Measurements from ENCODE around the gene PRDM16. TPM values are rescaled to one million over a fixed set of nuclear protein-coding genes. Genes with fewer than 3 reads are reported as not detected.

Gene PRDM16
- 1 to 10 TPM; 4.7 to 5.6 TPM for total RNA-seq
- 2.1 TPM for polyA plus RNA-seq (ENCODE audit: insufficient read depth, low read depth, low replicate concordance)
- long read RNA-seq, donor 1 = 0 reads
- long read RNA-seq, donor 2 = 0 reads

DNA sequence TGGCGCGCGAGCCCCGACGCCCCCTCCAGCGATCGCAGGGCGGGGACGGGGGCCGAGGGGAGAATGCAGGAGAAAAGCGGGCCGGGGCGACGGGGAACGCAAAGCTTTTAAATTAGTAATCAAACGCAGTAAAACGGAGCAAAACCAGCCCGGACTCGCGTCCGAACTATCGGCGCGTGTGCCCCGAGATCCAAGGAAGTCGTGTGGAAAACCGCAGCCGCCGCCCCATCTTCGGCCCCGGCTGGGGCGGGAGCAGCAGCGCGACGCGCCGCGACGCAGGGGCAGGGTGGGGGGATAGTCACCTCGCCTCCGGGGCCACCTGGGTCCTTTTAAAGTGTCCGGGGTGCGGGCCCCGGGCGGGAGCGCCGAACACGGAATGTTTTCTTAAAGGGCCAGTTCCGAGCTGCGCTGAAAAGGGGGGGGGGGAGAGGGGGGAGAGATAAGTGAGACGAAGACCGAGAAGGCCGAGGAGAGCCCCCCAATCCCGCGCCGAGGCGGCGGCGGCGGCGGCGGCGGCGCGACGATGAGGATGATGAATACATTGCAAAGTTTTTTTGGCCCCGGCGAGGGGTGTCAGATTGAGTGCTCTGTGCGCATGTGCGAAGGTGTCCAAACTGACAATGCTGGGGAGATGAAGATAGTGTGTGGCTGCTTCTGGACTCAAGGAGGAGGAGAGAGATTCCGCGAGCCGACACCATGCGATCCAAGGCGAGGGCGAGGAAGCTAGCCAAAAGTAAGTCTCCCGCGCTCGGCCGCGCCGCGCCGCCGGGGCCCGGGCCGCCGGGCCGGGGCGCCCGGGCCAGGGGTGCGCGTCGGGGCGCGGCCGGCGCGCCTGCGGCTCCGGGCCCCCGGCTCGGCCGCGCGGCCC, at the start of gene PRDM16:
Gene PRDM16 (plus strand): TSS at position 640 of the 868 bp plus-strand sequence. CDS start 57 bp downstream, at position 697.
- Histone ChIP-seq H3K27ac (peak within 1 kb of the TSS; percentile 68 to 71), H3K4me3 (peak within 1 kb of the TSS; percentile 56 to 66), H3K4me1 (peaks cover 18% of the 10 kb centered on the region), H3K36me3 (ENCODE audit: low read depth, missing control alignments) (no peaks in the 10 kb centered on the region), H3K27me3 (no peaks in the 10 kb centered on the region), H3K9me3 (no peaks in the 10 kb centered on the region)
- peak; percentile 57 for DNase-seq
- 0 to 1% methylated on average over 28 to 81 of the region's 106 CpGs for WGBS, 2 donors
- TF ChIP-seq POLR2A (IDR thresholded peaks at IDR 0.05) = no peak
- TF ChIP-seq, protein P1, sequence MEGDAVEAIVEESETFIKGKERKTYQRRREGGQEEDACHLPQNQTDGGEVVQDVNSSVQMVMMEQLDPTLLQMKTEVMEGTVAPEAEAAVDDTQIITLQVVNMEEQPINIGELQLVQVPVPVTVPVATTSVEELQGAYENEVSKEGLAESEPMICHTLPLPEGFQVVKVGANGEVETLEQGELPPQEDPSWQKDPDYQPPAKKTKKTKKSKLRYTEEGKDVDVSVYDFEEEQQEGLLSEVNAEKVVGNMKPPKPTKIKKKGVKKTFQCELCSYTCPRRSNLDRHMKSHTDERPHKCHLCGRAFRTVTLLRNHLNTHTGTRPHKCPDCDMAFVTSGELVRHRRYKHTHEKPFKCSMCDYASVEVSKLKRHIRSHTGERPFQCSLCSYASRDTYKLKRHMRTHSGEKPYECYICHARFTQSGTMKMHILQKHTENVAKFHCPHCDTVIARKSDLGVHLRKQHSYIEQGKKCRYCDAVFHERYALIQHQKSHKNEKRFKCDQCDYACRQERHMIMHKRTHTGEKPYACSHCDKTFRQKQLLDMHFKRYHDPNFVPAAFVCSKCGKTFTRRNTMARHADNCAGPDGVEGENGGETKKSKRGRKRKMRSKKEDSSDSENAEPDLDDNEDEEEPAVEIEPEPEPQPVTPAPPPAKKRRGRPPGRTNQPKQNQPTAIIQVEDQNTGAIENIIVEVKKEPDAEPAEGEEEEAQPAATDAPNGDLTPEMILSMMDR (IDR thresholded peaks at IDR 0.05) = no peak
- intact Hi-C loops (cut with DNase I; ENCODE audit: low total_unique reads) = no loop called here

DNA sequence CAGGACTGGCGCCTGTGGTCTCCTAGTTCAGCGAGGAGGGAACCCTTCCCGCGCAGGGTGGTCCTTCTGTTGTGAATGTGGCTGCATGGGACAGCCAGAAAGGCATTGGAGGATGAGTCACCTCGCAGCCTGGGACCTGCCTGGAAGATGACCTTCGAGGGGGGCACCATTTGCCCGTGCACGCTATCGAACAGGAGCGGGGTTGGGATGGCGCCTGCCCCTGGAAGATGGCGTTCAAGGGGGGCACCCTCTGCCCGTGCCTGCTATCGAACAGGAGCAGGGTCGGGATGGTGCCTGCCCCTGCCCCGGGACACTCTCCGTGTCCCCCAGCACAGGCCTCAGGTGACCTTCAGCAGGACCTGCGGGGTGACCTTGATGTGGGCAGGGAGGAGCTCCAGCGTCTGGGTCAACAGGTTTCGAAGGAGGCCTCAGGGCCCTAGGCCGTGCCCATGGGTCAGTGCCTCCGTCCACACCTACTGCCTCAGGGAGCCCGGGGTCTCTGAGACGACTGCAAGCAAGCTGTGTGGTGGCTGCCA, 49.4 kb upstream of the PRDM16 start:
- intact Hi-C loops (cut with DNase I; ENCODE audit: low total_unique reads) = no loop called here
- Histone ChIP-seq H3K36me3 (ENCODE audit: low read depth, missing control alignments) (no peaks in the 10 kb centered on the region), H3K27ac (no peak overlapping the region), H3K4me1 (no peaks in the 10 kb centered on the region), H3K4me3 (no peak overlapping the region), H3K27me3 (no peaks in the 10 kb centered on the region), H3K9me3 (no peaks in the 10 kb centered on the region)
- peak; percentile 10 for DNase-seq
- TF ChIP-seq, protein P1 (IDR thresholded peaks at IDR 0.05) = no peak
- no peak for TF ChIP-seq POLR2A (IDR thresholded peaks at IDR 0.05)
- 90 to 97% methylated on average over 6 to 24 of the region's 24 CpGs for WGBS, 2 donors

DNA sequence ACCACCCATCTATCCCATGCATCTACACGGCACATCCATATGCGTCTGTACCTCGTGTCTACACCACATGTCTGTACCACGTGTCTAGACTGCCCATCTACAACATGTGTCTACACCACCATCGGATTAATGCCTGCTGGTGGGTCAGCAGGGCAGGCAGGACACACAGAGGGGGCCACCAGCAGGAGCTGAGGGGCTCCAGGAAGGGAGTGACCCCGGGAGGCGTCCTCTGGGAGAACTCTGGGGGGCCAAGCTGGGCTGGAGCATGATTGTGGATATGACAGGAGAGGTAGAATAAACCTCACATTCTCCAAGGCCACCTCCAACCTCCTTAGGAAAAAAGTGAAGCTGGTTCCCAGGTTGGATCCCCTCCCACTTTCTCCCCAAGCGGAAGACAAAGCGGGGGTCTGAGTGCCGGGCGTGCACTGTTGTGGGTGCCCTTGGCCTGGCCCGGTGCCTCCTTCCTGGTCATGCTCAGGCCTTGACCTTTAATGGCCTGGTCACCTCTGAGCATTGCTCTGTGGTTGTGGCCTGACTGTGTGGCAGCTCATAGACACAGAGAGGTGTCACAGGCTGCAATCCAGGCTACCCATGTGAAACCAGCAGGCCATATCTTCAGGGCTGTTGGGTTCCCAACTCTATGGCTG, 48.6 kb upstream of the PRDM16 start:
- H3K4me3 ChIP-seq = no peak overlapping the region
- intact Hi-C loops (cut with DNase I; ENCODE audit: low total_unique reads) = no loop called here
- no peaks in the 10 kb centered on the region for H3K4me1 ChIP-seq
- no peak for DNase-seq
- 92 to 94% methylated on average over 11 to 12 of the region's 12 CpGs for WGBS, 2 donors
- H3K27me3 ChIP-seq = no peaks in the 10 kb centered on the region
- H3K9me3 ChIP-seq = no peaks in the 10 kb centered on the region
- TF ChIP-seq, protein P1 (IDR thresholded peaks at IDR 0.05) = no peak
- H3K27ac ChIP-seq = no peak overlapping the region
- no peaks in the 10 kb centered on the region for H3K36me3 ChIP-seq (ENCODE audit: low read depth, missing control alignments)

DNA sequence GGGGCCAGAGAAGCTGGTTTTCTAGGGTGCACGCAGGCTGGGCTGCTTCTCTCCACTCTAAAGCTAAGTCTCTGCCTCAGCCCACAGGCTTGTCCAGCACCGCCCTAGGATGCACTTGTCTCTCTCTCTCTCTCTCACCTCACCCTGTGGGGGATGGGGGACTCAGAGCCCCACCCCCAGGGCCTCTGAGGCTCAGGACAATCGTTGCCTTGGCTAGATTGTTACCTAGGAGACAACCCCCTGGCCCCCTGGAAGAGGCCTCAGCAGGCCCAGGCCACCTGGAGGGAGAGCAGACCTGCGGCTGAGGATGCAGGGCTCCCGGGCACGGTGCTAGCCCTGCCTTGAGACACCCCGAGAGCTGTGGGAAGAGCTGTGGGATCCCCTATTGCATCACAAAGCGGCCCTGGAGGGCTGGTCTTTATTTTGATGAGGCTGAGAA, 47.8 kb upstream of the PRDM16 start, which contains the start of gene ACTRT2:
Gene ACTRT2 (plus strand): TSS at position 235 of the 439 bp plus-strand sequence. CDS start 220 bp downstream, outside the sequence.
- H3K9me3 ChIP-seq = no peaks in the 10 kb centered on the region
- H3K36me3 ChIP-seq (ENCODE audit: low read depth, missing control alignments) = no peaks in the 10 kb centered on the region
- WGBS, 2 donors = 69 to 73% methylated on average over 5 to 8 of the region's 8 CpGs
- TF ChIP-seq, protein P1 (IDR thresholded peaks at IDR 0.05) = no peak
- no peak for TF ChIP-seq POLR2A (IDR thresholded peaks at IDR 0.05)
- no peaks in the 10 kb centered on the region for H3K4me1 ChIP-seq
- no peaks in the 10 kb centered on the region for H3K27me3 ChIP-seq
- no peak within 1 kb of the TSS for H3K4me3 ChIP-seq
- intact Hi-C loops (cut with DNase I; ENCODE audit: low total_unique reads) = no loop called here
- DNase-seq = no peak
- no peak within 1 kb of the TSS for H3K27ac ChIP-seq

All from testis (tissue), 5 donors.